Measurements from ENCODE around the gene ALG9. TPM values are rescaled to one million over a fixed set of nuclear protein-coding genes. Genes with fewer than 3 reads are reported as not detected.

The ALG9 gene
- total RNA-seq, 5 donors from 2014 or later (not counting 1 experiment from before 2014, with no cell fraction given): 20.0 to 25.6 (median 24.0) TPM

DNA sequence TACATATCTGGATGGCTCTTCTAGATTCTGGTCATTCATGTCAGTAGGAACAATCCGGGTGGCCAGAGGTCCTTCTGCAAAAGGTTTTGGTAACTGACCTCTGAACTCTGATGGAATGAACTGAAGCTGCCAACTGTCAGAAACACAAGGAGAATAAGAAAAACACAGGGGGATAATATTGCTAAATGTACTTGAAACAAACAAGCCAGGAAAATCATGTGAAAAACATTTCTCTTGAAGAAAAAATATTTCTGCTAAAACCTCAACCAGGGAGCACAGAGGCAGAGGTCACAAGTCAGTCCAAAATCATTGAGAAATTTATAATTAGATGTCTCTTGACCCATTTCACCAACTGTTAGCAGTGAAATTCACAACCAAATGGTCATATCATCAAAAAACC lies 35.2 kb downstream of the ALG9 start:
- ATAC-seq (replicated peaks in 1 of 4): no peak
- no peak overlapping the region for H3K27ac ChIP-seq (ENCODE audit: low read length)
- peaks cover 51% of the 10 kb centered on the region for H3K36me3 Mint-ChIP-seq
- H3K4me3 Mint-ChIP-seq: no peak overlapping the region
- H3K36me3 ChIP-seq (ENCODE audit: control insufficient read depth in 2 of 2, extremely low read depth in 1 of 2, insufficient read depth in 1 of 2, low read length in 1 of 2): peaks cover 6 to 62% of the 10 kb centered on the region in 2 donors
- H3K9me3 Mint-ChIP-seq: no peaks in the 10 kb centered on the region
- H3K27me3 ChIP-seq (replicated peaks in 1 of 2; ENCODE audit: control insufficient read depth in 2 of 2, extremely low read depth in 1 of 2, insufficient read depth in 2 of 2, low read length in 1 of 2): no peaks in the 10 kb centered on the region
- no peak overlapping the region for H3K27ac Mint-ChIP-seq
- H3K4me3 ChIP-seq (ENCODE audit: control insufficient read depth in 1 of 2, extremely low read depth in 1 of 2, low read length in 1 of 2): no peak overlapping the region
- no peak for DNase-seq
- peaks cover 0 to 2% (median 0%) of the 10 kb centered on the region in 3 donors for H3K4me1 Mint-ChIP-seq
- CTCF ChIA-PET: no interaction called here
- H3K4me1 ChIP-seq (ENCODE audit: control insufficient read depth in 1 of 2, extremely low read depth in 1 of 2, insufficient read depth in 2 of 2, low read length in 2 of 2): no peaks in the 10 kb centered on the region
- no peaks in the 10 kb centered on the region for H3K27me3 Mint-ChIP-seq
- no CpG with 5 or more reads among the region's 1 CpG for WGBS (ENCODE audit: insufficient coverage)
- POLR2A ChIA-PET: no interaction called here
- H3K9me3 ChIP-seq: no peaks in the 10 kb centered on the region

DNA sequence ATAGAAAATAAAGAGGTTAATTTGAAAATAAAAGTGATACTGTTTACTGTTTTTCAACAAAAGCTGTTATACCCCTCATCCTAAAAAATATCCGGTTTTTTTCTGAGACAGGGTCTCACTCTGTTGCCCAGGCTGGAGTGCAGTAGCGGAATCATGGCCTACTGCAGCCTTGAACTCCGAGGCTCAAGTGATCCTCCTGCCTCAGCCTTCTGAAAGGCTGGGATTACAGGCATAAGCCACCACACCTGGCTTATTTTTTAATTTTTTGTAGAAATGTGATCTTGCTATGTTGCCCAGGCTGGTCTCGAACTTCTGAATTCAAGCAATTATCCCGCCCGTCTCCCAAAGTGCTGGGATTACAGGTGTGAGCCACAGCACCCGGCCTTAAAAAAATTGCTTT lies 35.7 kb downstream of the ALG9 start:
- POLR2A ChIA-PET: no interaction called here
- Histone ChIP-seq H3K9me3 (no peaks in the 10 kb centered on the region), H3K36me3 (ENCODE audit: control insufficient read depth in 2 of 2, extremely low read depth in 1 of 2, insufficient read depth in 1 of 2, low read length in 1 of 2) (peaks cover 6 to 63% of the 10 kb centered on the region in 2 donors), H3K27ac (ENCODE audit: low read length) (no peak overlapping the region), H3K4me1 (ENCODE audit: control insufficient read depth in 1 of 2, extremely low read depth in 1 of 2, insufficient read depth in 2 of 2, low read length in 2 of 2) (no peaks in the 10 kb centered on the region), H3K4me3 (ENCODE audit: control insufficient read depth in 1 of 2, extremely low read depth in 1 of 2, low read length in 1 of 2) (no peak overlapping the region), H3K27me3 (replicated peaks in 1 of 2; ENCODE audit: control insufficient read depth in 2 of 2, extremely low read depth in 1 of 2, insufficient read depth in 2 of 2, low read length in 1 of 2) (no peaks in the 10 kb centered on the region)
- CTCF ChIA-PET: interaction anchor here (0.6 to 1.3 kb wide), 4 partner anchors 11 to 28 kb away, joined by 3 to 4 read pairs (median 4); no protein-coding TSS in a partner anchor
- H3K27ac Mint-ChIP-seq: no peak overlapping the region
- no peaks in the 10 kb centered on the region for H3K27me3 Mint-ChIP-seq
- H3K4me1 Mint-ChIP-seq: no peaks in the 10 kb centered on the region
- ATAC-seq (replicated peaks in 1 of 4): no peak
- DNase-seq: no peak
- H3K4me3 Mint-ChIP-seq: no peak overlapping the region
- 100% methylated on average over 2 of the region's 7 CpGs for WGBS (ENCODE audit: insufficient coverage)
- H3K9me3 Mint-ChIP-seq: no peaks in the 10 kb centered on the region
- peaks cover 51% of the 10 kb centered on the region for H3K36me3 Mint-ChIP-seq

DNA sequence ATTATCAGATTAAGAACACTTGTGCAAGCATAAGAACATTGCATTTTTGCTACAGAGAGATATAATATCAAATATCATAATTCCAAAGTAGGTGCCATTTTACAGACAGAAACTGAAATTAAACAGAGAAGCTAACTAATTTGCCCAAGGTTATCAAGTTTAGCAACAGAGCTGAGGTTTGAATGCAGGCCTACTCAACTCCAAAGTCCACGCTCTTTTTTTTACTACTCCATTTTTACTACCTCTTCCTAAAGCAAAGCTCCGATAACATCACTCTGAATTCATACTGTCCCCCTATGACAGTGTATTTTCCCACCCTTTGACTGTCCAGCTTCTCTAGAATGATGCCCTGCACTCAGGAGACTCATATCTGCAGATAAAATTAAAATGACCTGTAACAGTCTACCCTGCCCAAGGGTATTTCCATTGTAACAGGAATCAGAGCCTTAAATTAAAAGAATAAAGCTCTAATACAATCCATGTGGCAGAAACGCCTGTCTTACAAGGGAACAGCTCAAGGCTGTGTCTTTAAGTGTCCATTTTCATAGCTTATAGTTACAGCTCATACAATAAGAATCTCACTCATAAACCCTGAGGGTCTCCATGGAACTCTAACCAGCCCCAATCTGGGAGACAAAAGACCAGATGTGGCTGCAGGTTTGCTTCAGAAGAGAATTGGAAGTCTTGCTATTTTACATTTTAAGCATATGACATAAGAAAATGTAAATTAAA lies 36.8 kb downstream of the ALG9 start:
- Mint-ChIP-seq H3K36me3 (peaks cover 58% of the 10 kb centered on the region), H3K27ac (no peak overlapping the region), H3K4me1 (no peaks in the 10 kb centered on the region), H3K9me3 (no peaks in the 10 kb centered on the region), H3K4me3 (no peak overlapping the region), H3K27me3 (no peaks in the 10 kb centered on the region)
- DNase-seq (no peak), ATAC-seq (replicated peaks in 1 of 4) (no peak)
- no peaks in the 10 kb centered on the region for H3K27me3 ChIP-seq (replicated peaks in 1 of 2; ENCODE audit: control insufficient read depth in 2 of 2, extremely low read depth in 1 of 2, insufficient read depth in 2 of 2, low read length in 1 of 2)
- ChIA-PET POLR2A (interaction anchor here in 1 of 2 donors (0.6 kb wide), 1 partner anchor 239 kb away, joined by 3 read pairs; no protein-coding TSS in a partner anchor), CTCF (interaction anchor here (0.5 to 1.3 kb wide), 4 partner anchors 12 to 30 kb away, joined by 3 to 4 read pairs (median 3); no protein-coding TSS in a partner anchor)
- H3K4me1 ChIP-seq (ENCODE audit: control insufficient read depth in 1 of 2, extremely low read depth in 1 of 2, insufficient read depth in 2 of 2, low read length in 2 of 2): no peaks in the 10 kb centered on the region
- H3K4me3 ChIP-seq (ENCODE audit: control insufficient read depth in 1 of 2, extremely low read depth in 1 of 2, low read length in 1 of 2): no peak overlapping the region
- no peak overlapping the region for H3K27ac ChIP-seq (ENCODE audit: low read length)
- H3K9me3 ChIP-seq: no peaks in the 10 kb centered on the region
- peaks cover 9 to 61% of the 10 kb centered on the region in 2 donors for H3K36me3 ChIP-seq (ENCODE audit: control insufficient read depth in 2 of 2, extremely low read depth in 1 of 2, insufficient read depth in 1 of 2, low read length in 1 of 2)
- WGBS (ENCODE audit: insufficient coverage): 94% methylated on average over 2 of the region's 3 CpGs

DNA sequence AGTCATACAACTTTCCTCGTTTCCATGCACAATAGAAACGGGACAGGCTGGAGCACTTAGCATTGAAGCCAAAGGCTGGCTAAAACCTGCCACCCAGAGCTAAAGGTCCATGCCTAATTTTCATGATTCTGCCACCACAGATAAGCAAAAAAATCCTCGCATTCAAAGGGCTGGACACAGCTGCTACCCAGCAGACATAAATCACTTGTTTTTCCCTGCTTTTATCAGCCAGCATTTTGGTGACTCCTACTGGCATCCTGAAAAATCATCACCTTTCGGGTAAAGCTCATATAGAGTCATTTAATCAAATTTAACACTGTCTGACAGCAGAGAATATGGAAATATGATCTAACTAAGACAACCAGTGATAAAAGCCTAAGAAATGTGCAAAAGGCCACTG lies 37.9 kb downstream of the ALG9 start:
- no peak for DNase-seq
- H3K36me3 Mint-ChIP-seq: peaks cover 63% of the 10 kb centered on the region

DNA sequence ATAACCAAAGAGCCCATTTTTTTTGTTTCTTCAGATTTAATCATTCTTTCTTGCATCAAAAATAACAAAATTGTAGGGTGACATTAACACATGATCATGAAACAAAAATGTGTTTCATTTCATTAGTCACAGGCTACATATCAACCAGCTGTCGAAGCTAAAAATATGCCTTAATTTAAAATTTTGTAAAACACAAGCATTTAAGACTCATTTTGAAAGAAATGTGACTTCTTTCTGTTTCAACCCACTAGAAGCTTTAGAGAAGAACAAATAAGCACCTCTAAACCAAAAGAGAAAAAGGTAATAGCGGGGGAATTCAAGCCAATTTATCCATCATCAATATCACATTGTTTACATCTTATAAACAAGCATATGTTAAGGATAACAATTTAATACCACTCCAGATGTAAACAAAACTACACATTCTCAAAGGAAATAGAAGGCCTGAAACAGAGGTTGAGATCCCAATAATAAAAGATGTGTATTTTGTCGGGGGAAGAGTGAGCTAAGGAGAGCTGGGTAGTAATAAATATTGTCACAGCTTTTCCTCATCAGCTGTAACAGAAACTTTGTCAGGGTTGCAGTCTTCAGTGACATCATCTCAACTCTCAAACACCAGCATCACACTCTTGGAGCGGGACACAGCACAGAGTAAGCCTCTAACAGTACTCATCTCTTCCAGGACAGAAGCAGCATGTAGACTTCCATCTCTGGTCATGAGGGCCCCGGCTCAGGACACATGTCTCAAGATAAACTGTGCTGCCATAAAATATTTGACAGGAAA lies 42.0 kb downstream of the ALG9 start:
- no peaks in the 10 kb centered on the region for H3K9me3 Mint-ChIP-seq
- ChIA-PET CTCF (no interaction called here), POLR2A (no interaction called here)
- peaks cover 56% of the 10 kb centered on the region for H3K36me3 Mint-ChIP-seq
- H3K4me3 Mint-ChIP-seq: no peak overlapping the region
- no peaks in the 10 kb centered on the region for H3K27me3 Mint-ChIP-seq
- 83% methylated on average over 1 of the region's 5 CpGs for WGBS (ENCODE audit: insufficient coverage)
- no peaks in the 10 kb centered on the region for H3K4me1 ChIP-seq (ENCODE audit: control insufficient read depth in 1 of 2, extremely low read depth in 1 of 2, insufficient read depth in 2 of 2, low read length in 2 of 2)
- no peak for DNase-seq
- no peaks in the 10 kb centered on the region for H3K9me3 ChIP-seq
- no peak for ATAC-seq (replicated peaks in 1 of 4)
- H3K4me1 Mint-ChIP-seq: no peaks in the 10 kb centered on the region
- peaks cover 5 to 33% of the 10 kb centered on the region in 2 donors for H3K36me3 ChIP-seq (ENCODE audit: control insufficient read depth in 2 of 2, extremely low read depth in 1 of 2, insufficient read depth in 1 of 2, low read length in 1 of 2)
- no peak overlapping the region for H3K27ac ChIP-seq (ENCODE audit: low read length)
- no peak overlapping the region for H3K27ac Mint-ChIP-seq
- no peak overlapping the region for H3K4me3 ChIP-seq (ENCODE audit: control insufficient read depth in 1 of 2, extremely low read depth in 1 of 2, low read length in 1 of 2)
- H3K27me3 ChIP-seq (replicated peaks in 1 of 2; ENCODE audit: control insufficient read depth in 2 of 2, extremely low read depth in 1 of 2, insufficient read depth in 2 of 2, low read length in 1 of 2): no peaks in the 10 kb centered on the region

More for the DNA sequence above, 37.9 kb downstream of the ALG9 start:
- Histone ChIP-seq H3K27me3 (replicated peaks in 1 of 2; ENCODE audit: control insufficient read depth in 2 of 2, extremely low read depth in 1 of 2, insufficient read depth in 2 of 2, low read length in 1 of 2) (no peaks in the 10 kb centered on the region), H3K4me1 (ENCODE audit: control insufficient read depth in 1 of 2, extremely low read depth in 1 of 2, insufficient read depth in 2 of 2, low read length in 2 of 2) (no peaks in the 10 kb centered on the region), H3K4me3 (ENCODE audit: control insufficient read depth in 1 of 2, extremely low read depth in 1 of 2, low read length in 1 of 2) (no peak overlapping the region), H3K9me3 (no peaks in the 10 kb centered on the region), H3K27ac (ENCODE audit: low read length) (no peak overlapping the region), H3K36me3 (ENCODE audit: control insufficient read depth in 2 of 2, extremely low read depth in 1 of 2, insufficient read depth in 1 of 2, low read length in 1 of 2) (peaks cover 12 to 63% of the 10 kb centered on the region in 2 donors)
- POLR2A ChIA-PET: no interaction called here
- Mint-ChIP-seq H3K27me3 (no peaks in the 10 kb centered on the region), H3K4me1 (no peaks in the 10 kb centered on the region), H3K4me3 (no peak overlapping the region), H3K27ac (no peak overlapping the region), H3K9me3 (no peaks in the 10 kb centered on the region)
- CTCF ChIA-PET: interaction anchor here in 1 of 2 donors (1.1 to 1.4 kb wide), 4 partner anchors 8 to 267 kb away, joined by 3 to 7 read pairs (median 4); no protein-coding TSS in a partner anchor
- ATAC-seq (replicated peaks in 1 of 4): no peak
- WGBS (ENCODE audit: insufficient coverage): 100% methylated on average over 3 of the region's 4 CpGs

DNA sequence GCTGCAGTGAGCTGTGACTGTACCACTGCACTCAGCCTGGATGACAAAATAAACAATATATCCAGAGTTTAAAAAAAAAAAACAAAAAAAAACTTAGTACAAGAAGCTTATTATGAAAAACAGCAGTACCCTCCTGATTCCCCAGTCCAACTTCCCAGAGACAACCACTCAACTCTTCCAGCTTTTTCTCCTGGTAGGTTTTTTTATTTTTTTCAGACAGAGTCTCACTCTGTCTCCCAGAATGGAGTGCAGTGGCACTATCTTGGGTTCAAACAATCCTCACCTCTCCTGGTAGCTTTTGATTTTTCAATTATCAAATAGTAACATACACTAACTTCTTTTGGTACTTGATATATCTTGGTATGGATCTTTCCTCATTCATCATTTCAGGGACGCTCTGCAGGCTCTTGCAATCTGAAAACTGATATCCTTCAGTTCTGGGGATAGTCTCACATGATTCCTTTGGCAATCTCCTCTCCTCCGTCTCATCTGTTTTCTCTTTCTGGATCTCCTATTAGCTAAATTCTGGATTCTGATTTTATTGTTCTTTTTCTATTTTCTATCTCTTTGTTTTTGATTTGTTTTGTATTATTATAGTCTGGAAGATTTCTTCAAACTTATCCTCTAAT lies 44.9 kb downstream of the ALG9 start:
- Histone ChIP-seq H3K36me3 (ENCODE audit: control insufficient read depth in 2 of 2, extremely low read depth in 1 of 2, insufficient read depth in 1 of 2, low read length in 1 of 2) (peaks cover 5 to 17% of the 10 kb centered on the region in 2 donors), H3K27me3 (replicated peaks in 1 of 2; ENCODE audit: control insufficient read depth in 2 of 2, extremely low read depth in 1 of 2, insufficient read depth in 2 of 2, low read length in 1 of 2) (no peaks in the 10 kb centered on the region), H3K27ac (ENCODE audit: low read length) (no peak overlapping the region), H3K4me3 (ENCODE audit: control insufficient read depth in 1 of 2, extremely low read depth in 1 of 2, low read length in 1 of 2) (no peak overlapping the region), H3K4me1 (ENCODE audit: control insufficient read depth in 1 of 2, extremely low read depth in 1 of 2, insufficient read depth in 2 of 2, low read length in 2 of 2) (no peaks in the 10 kb centered on the region), H3K9me3 (no peaks in the 10 kb centered on the region)
- ATAC-seq (replicated peaks in 1 of 4) (no peak), DNase-seq (no peak)
- no peaks in the 10 kb centered on the region for H3K4me1 Mint-ChIP-seq
- CTCF ChIA-PET: no interaction called here
- H3K36me3 Mint-ChIP-seq: peaks cover 44% of the 10 kb centered on the region
- no peak overlapping the region for H3K4me3 Mint-ChIP-seq
- no CpG with 5 or more reads among the region's 2 CpGs for WGBS (ENCODE audit: insufficient coverage)
- H3K9me3 Mint-ChIP-seq: no peaks in the 10 kb centered on the region
- no peaks in the 10 kb centered on the region for H3K27me3 Mint-ChIP-seq
- POLR2A ChIA-PET: interaction anchor here in 1 of 2 donors (0.7 kb wide), 1 partner anchor 29 kb away, joined by 4 read pairs; no protein-coding TSS in a partner anchor
- no peak overlapping the region for H3K27ac Mint-ChIP-seq
